BLaER1 treated with 17β-estradiol and CSF1 and Interleukin-3, amounts not matched to agents 10 nM and 100 nM (cell line): ENCODE results near the gene PNMA6E.

ENCODE experiments used
- H3K27ac ChIP-seq, 11 experiments: shearing (Covaris generic); formaldehyde crosslinking; 2 replicates each; pipeline ENCODE4 v1.8.1; 2022
- H3K27me3 ChIP-seq, 11 experiments: shearing (Covaris generic); formaldehyde crosslinking; 2 replicates each; pipeline ENCODE4 v1.8.1; 2022
- H3K36me3 ChIP-seq, 11 experiments: shearing (Covaris generic); formaldehyde crosslinking; 2 replicates each; pipeline ENCODE4 v1.8.1; 2022
- H3K4me1 ChIP-seq, 10 experiments: shearing (Covaris generic); formaldehyde crosslinking; 2 replicates each; pipeline ENCODE4 v1.8.1; 2022
- H3K4me2 ChIP-seq, 11 experiments: shearing (Covaris generic); formaldehyde crosslinking; 2 replicates each; pipeline ENCODE4 v1.8.1; 2022
- H3K4me3 ChIP-seq, 10 experiments: shearing (Covaris generic); formaldehyde crosslinking; 2 replicates each; pipeline ENCODE4 v1.8.1; 2022
- H3K9ac ChIP-seq, 11 experiments: shearing (Covaris generic); formaldehyde crosslinking; 2 replicates each; pipeline ENCODE4 v1.8.1; 2022
- H3K9me3 ChIP-seq, 11 experiments: shearing (Covaris generic); formaldehyde crosslinking; replicated peaks in 1 of 11; 2 replicates each; pipeline ENCODE4 v1.8.1; 2022
- H4K20me1 ChIP-seq, 11 experiments: shearing (Covaris generic); formaldehyde crosslinking; 2 replicates each; pipeline ENCODE4 v1.8.1; 2022
- Cebpa-rat ChIP-seq, 11 experiments: shearing (Covaris generic); IDR thresholded peaks; 2 replicates each; pipeline ENCODE4 v1.8.1; 2022

PNMA6E gene

DNA sequence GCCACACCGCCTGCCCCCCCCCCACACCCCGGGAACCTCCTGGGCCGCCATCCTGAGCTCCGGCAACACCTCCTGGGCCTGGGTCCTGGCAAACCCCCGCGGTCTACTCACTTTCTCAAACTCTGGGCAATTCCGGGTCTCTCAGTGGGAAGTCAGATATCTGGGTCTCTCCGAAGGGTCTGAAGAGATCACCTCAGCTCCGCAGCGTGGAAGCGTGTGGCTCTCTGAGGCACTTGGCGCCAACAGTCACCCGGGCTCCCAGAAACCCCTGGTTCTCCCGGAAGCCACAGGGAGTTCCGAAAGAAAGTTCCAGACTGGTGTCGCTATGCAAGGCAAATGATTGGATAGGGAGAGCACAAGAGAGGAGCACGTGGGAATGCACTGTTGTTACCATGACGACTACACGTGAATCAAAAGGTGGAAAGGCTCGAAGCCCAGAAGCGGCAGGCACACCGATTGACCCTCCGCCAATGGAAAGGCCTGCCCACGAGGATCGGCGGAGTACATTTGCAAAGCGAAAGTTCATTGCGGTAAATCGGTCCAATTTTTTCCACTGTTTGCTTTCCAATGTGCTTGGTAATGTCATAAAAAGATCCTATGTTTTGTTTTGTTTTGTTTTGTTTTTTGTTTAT lies at the start of gene PNMA6E:
PNMA6E (minus strand) TSS at position 218 of the 632 bp plus-strand sequence. CDS start 2,501 bp downstream, outside the sequence.
- Histone ChIP-seq H3K9ac (no peak within 1 kb of the TSS), H3K27me3 (peaks cover 19 to 47% (median 41%) of the 10 kb centered on the region in 11 experiments), H3K27ac (peak within 1 kb of the TSS in 1 of 11 experiments; percentile 7; a peak in 1 of 22 replicates), H3K4me3 (no peak within 1 kb of the TSS), H3K36me3 (no peaks in the 10 kb centered on the region), H3K4me2 (peak within 1 kb of the TSS in 9 of 11 experiments; percentile 5 to 54 (median 14); a peak in 5 of 22 replicates), H3K4me1 (peaks cover 6 to 22% (median 15%) of the 10 kb centered on the region in 10 experiments; a peak in 19 of 20 replicates), H3K9me3 (peaks cover 7 to 22% (median 13%) of the 10 kb centered on the region in 11 experiments; a peak in 19 of 22 replicates), H4K20me1 (no peaks in the 10 kb centered on the region; a peak in 1 of 22 replicates)
- no peak for TF ChIP-seq Cebpa-rat (IDR thresholded peaks at IDR 0.05)

DNA sequence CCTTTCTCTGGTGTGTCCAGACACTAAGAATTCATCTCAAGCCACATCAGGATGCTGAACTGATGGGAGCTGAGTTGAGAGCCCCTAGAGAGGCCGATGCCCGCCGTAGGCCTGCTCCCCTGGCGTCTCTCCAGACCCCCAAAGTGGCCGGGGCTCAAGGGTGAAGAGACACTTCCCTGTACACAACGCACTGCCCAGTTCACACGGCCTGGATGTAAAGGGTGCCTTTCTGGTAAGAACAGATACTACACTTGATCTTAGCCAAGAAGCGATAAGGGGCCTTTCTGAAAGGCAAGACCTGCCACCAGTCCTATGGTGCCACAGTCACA lies 49.8 kb upstream of the PNMA6E start:
- Histone ChIP-seq H4K20me1 (peaks cover 0 to 70% (median 20%) of the 10 kb centered on the region in 11 experiments; a peak in 12 of 22 replicates), H3K4me2 (no peak overlapping the region), H3K9ac (no peak overlapping the region), H3K27me3 (peaks cover 73 to 92% (median 85%) of the 10 kb centered on the region in 11 experiments), H3K27ac (no peak overlapping the region), H3K4me3 (no peak overlapping the region), H3K9me3 (peaks cover 0 to 2% (median 0%) of the 10 kb centered on the region in 11 experiments; a peak in 1 of 22 replicates), H3K36me3 (peaks cover 0 to 51% (median 13%) of the 10 kb centered on the region in 11 experiments; a peak in 14 of 22 replicates), H3K4me1 (peaks cover 0 to 12% (median under 1%) of the 10 kb centered on the region in 10 experiments; a peak in 7 of 20 replicates)
- no peak for TF ChIP-seq Cebpa-rat (IDR thresholded peaks at IDR 0.05)

GRCh38 chrX:153450114-153450948 lies 49.2 kb upstream of the PNMA6E start:
- H3K36me3 ChIP-seq: peaks cover 0 to 45% (median 13%) of the 10 kb centered on the region in 11 experiments; a peak in 9 of 22 replicates
- peaks cover 0 to 70% (median 17%) of the 10 kb centered on the region in 11 experiments; a peak in 12 of 22 replicates for H4K20me1 ChIP-seq
- H3K4me2 ChIP-seq: no peak overlapping the region
- no peak for TF ChIP-seq Cebpa-rat (IDR thresholded peaks at IDR 0.05)
- H3K4me3 ChIP-seq: no peak overlapping the region
- H3K9ac ChIP-seq: no peak overlapping the region
- H3K4me1 ChIP-seq: peaks cover 0 to 7% (median 0%) of the 10 kb centered on the region in 10 experiments; a peak in 5 of 20 replicates
- peaks cover 77 to 92% (median 85%) of the 10 kb centered on the region in 11 experiments for H3K27me3 ChIP-seq
- peaks cover 0 to 8% (median 0%) of the 10 kb centered on the region in 11 experiments; a peak in 3 of 22 replicates for H3K9me3 ChIP-seq
- no peak overlapping the region for H3K27ac ChIP-seq

- peaks cover 0 to 38% (median 13%) of the 10 kb centered on the region in 11 experiments; a peak in 9 of 22 replicates for H3K36me3 ChIP-seq
- H3K4me3 ChIP-seq: no peak overlapping the region
- no peak overlapping the region for H3K9ac ChIP-seq
- H4K20me1 ChIP-seq: peaks cover 0 to 70% (median 23%) of the 10 kb centered on the region in 11 experiments; a peak in 13 of 22 replicates
- no peak overlapping the region for H3K27ac ChIP-seq
- TF ChIP-seq Cebpa-rat (IDR thresholded peaks at IDR 0.05): no peak
- H3K4me2 ChIP-seq: no peak overlapping the region
- H3K9me3 ChIP-seq: peaks cover 0 to 11% (median 0%) of the 10 kb centered on the region in 11 experiments; a peak in 5 of 22 replicates
- peaks cover 73 to 89% (median 81%) of the 10 kb centered on the region in 11 experiments for H3K27me3 ChIP-seq
- peaks cover 0 to 3% (median 0%) of the 10 kb centered on the region in 10 experiments; a peak in 1 of 20 replicates for H3K4me1 ChIP-seq
Measured at GRCh38 chrX:153449368-153450113, 48.4 kb upstream of the PNMA6E start.

DNA sequence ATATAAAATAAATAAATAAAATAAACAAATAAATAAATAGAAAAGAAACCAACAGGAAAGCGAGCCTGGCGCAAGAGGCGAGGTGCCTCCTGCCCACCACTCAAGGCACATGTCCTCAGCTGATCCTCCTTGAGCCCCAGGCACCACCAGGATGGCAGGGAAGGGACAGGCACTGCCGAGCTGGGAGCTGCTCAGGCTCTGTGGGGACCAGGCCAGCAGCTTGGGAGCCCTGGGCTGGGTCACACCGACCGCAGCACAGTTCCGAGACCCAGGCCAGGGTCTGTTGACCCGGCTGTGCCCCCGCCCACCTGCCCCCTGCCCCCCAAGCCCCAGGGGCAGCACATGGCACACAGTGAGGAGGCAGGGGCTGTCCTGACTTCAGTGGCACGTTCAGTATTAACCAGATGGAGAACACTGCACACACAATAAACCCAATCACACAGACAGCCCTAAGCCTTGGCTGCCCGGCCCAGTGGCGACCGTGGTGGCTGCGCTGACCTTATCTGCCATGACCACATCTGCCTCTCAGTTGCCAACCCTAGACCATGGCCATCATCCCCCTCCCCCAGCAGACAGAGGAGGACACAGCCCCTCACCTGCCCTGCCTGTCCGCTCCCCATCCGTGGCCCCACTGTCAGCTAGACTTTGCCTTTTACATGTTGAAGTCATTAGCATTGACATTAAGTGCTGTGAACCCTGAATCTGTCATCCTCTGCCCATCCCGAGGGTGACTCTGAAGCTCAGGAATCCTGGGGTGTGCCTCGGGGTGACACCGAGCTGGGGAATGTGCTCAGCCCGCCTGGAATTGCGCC lies 47.6 kb upstream of the PNMA6E start:
- Histone ChIP-seq H3K27ac (no peak overlapping the region), H3K4me2 (no peak overlapping the region), H3K4me1 (peaks cover 0 to 3% (median 0%) of the 10 kb centered on the region in 10 experiments; a peak in 1 of 20 replicates), H3K9ac (no peak overlapping the region), H3K4me3 (no peak overlapping the region), H3K36me3 (peaks cover 0 to 34% (median 9%) of the 10 kb centered on the region in 11 experiments; a peak in 9 of 22 replicates), H3K27me3 (peaks cover 70 to 91% (median 79%) of the 10 kb centered on the region in 11 experiments), H3K9me3 (peaks cover 0 to 11% (median 0%) of the 10 kb centered on the region in 11 experiments; a peak in 5 of 22 replicates), H4K20me1 (peaks cover 0 to 78% (median 27%) of the 10 kb centered on the region in 11 experiments; a peak in 13 of 22 replicates)
- no peak for TF ChIP-seq Cebpa-rat (IDR thresholded peaks at IDR 0.05)

DNA sequence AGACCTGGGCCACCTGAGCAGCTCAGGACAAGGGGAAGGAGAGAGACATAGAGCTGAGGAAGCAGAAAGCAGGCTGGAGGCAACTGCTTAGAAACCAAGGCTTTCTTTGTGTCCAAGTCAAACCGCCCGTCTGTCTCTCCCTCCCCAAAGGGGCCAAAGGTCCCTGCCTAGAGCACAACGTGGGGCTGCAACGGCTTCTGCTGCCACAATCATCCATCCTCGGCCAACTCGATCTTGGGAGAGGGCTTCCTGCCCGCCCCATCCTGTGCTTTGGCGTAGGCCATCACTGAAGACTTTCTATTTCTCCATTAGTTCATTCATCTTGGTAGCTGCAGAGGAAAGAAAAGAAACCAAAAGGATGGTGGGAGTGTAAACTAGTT lies 46.4 kb upstream of the PNMA6E start:
- Histone ChIP-seq H3K9ac (no peak overlapping the region), H3K4me3 (no peak overlapping the region), H3K4me2 (no peak overlapping the region), H3K27me3 (peaks cover 59 to 91% (median 70%) of the 10 kb centered on the region in 11 experiments), H3K27ac (no peak overlapping the region), H3K36me3 (peaks cover 0 to 30% (median 7%) of the 10 kb centered on the region in 11 experiments; a peak in 8 of 22 replicates), H3K4me1 (peaks cover 0 to 3% (median 0%) of the 10 kb centered on the region in 10 experiments; a peak in 1 of 20 replicates), H3K9me3 (peaks cover 0 to 11% (median 0%) of the 10 kb centered on the region in 11 experiments; a peak in 6 of 22 replicates), H4K20me1 (peaks cover 0 to 78% (median 27%) of the 10 kb centered on the region in 11 experiments; a peak in 13 of 22 replicates)
- no peak for TF ChIP-seq Cebpa-rat (IDR thresholded peaks at IDR 0.05)

GRCh38 chrX:153446950-153447580 lies 45.9 kb upstream of the PNMA6E start:
- Histone ChIP-seq H3K4me3 (no peak overlapping the region), H3K9me3 (peaks cover 0 to 11% (median 0%) of the 10 kb centered on the region in 11 experiments; a peak in 6 of 22 replicates)
- no peak for TF ChIP-seq Cebpa-rat (IDR thresholded peaks at IDR 0.05)

More at GRCh38 chrX:153446950-153447580, 45.9 kb upstream of the PNMA6E start:
- Histone ChIP-seq H3K9ac (no peak overlapping the region), H4K20me1 (peaks cover 0 to 76% (median 27%) of the 10 kb centered on the region in 11 experiments; a peak in 13 of 22 replicates), H3K36me3 (peaks cover 0 to 29% (median 7%) of the 10 kb centered on the region in 11 experiments; a peak in 8 of 22 replicates), H3K27me3 (peaks cover 55 to 91% (median 65%) of the 10 kb centered on the region in 11 experiments), H3K27ac (no peak overlapping the region), H3K4me1 (peaks cover 0 to 3% (median 0%) of the 10 kb centered on the region in 10 experiments; a peak in 1 of 20 replicates), H3K4me2 (no peak overlapping the region)
